Transverse colon (tissue), 4 donors: ENCODE measurements around the gene CACNA1B.

Source experiments
- POLR2AphosphoS5 ChIP-seq, 3 donors: sonication (generic); formaldehyde crosslinking; IDR thresholded peaks; one replicate each; pipeline ENCODE4 v1.6.1; 2016; ENCODE audit warnings: antibody characterized with exemption in 3 of 3
- TF ChIP-seq, protein P1 (sequence below), 5 experiments: fragments of 200-600 bp in 3 of 5; fragments of 450-650 bp in 2 of 5; sonication (generic) in 3 of 5; IDR thresholded peaks; 1 replicate in 2 of 5; 2 replicates in 3 of 5; pipeline ENCODE4 v1.5.1; 2016 to 2017; ENCODE audit warnings: antibody characterized with exemption in 5 of 5, inconsistent platforms in 3 of 5, mild to moderate bottlenecking in 2 of 5, moderate library complexity in 1 of 5

GRCh38 chr9:138052635-138053320, 175.2 kb downstream of the CACNA1B start:
- TF ChIP-seq, protein P1, sequence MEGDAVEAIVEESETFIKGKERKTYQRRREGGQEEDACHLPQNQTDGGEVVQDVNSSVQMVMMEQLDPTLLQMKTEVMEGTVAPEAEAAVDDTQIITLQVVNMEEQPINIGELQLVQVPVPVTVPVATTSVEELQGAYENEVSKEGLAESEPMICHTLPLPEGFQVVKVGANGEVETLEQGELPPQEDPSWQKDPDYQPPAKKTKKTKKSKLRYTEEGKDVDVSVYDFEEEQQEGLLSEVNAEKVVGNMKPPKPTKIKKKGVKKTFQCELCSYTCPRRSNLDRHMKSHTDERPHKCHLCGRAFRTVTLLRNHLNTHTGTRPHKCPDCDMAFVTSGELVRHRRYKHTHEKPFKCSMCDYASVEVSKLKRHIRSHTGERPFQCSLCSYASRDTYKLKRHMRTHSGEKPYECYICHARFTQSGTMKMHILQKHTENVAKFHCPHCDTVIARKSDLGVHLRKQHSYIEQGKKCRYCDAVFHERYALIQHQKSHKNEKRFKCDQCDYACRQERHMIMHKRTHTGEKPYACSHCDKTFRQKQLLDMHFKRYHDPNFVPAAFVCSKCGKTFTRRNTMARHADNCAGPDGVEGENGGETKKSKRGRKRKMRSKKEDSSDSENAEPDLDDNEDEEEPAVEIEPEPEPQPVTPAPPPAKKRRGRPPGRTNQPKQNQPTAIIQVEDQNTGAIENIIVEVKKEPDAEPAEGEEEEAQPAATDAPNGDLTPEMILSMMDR (IDR thresholded peaks at IDR 0.05) = no peak
- TF ChIP-seq POLR2AphosphoS5 (IDR thresholded peaks at IDR 0.05) = no peak
